B cell (primary cell): ENCODE results near the gene RRM1. TPM values are rescaled to one million over a fixed set of nuclear protein-coding genes. Genes with fewer than 3 reads are reported as not detected.

Experiments
- ATAC-seq: fragments of 200-7000 bp; cut with Tn5 transposase; one replicate; pipeline ENCODE4 v1.10.0; 2021; ENCODE audit warnings: low read depth, mild to moderate bottlenecking, moderate number of reproducible peaks, moderate library complexity
- CTCF ChIA-PET: fragments of 350-600 bp; sonication (Branson Sonifier 250); formaldehyde crosslinking; loops from one replicate; lab custom pipeline; 2021; ENCODE audit warnings: antibody characterized with exemption, inconsistent platforms; lab: Charles Lee
- POLR2A ChIA-PET: fragments of 350-600 bp; sonication (Branson Sonifier 250); formaldehyde crosslinking; loops from one replicate; lab custom pipeline; 2021; ENCODE audit warnings: antibody characterized with exemption; lab: Charles Lee
- DNase-seq: peaks from one replicate; pipeline ENCODE4 v3.0.0; 2013
- H2AFZ ChIP-seq: 2 replicates; pipeline ENCODE4 v1.6.1; 2012; ENCODE audit warnings: mild to moderate bottlenecking, low read depth, low read length; ENCODE audit not compliant: insufficient read depth, poor library complexity, severe bottlenecking
- H3K27ac ChIP-seq, 2 donors: 1 replicate in 1 of 2; 2 replicates in 1 of 2; pipeline ENCODE4 v1.5.1; 2012 to 2013; ENCODE audit warnings: low read length in 2 of 2, mild to moderate bottlenecking in 2 of 2, moderate library complexity in 1 of 2
- H3K27me3 ChIP-seq, 4 experiments: fragments of 200-600 bp in 1 of 4; sonication (generic) in 1 of 4; replicated peaks in 1 of 4; 1 replicate in 2 of 4; 2 replicates in 2 of 4; pipeline versions ENCODE4 v1.6.1 to v1.7.0; 2013 to 2016; ENCODE audit warnings: low read length in 3 of 4, mild to moderate bottlenecking in 2 of 4, mixed read lengths in 1 of 4, moderate library complexity in 1 of 4; ENCODE audit not compliant: insufficient read depth in 4 of 4, control insufficient read depth in 3 of 4; ENCODE audit errors: control extremely low read depth in 1 of 4
- H3K36me3 ChIP-seq, 2 experiments: replicated peaks in 1 of 2; 1 replicate in 1 of 2; 2 replicates in 1 of 2; pipeline versions ENCODE4 v1.6.1 to v1.7.1; 2013; ENCODE audit warnings: low read length in 1 of 2; ENCODE audit not compliant: insufficient read depth in 2 of 2, control insufficient read depth in 1 of 2; ENCODE audit errors: control extremely low read depth in 1 of 2, extremely low read depth in 1 of 2
- H3K4me1 ChIP-seq, 2 donors: fragments of 200-600 bp in 1 of 2; sonication (generic) in 1 of 2; 1 replicate in 1 of 2; 2 replicates in 1 of 2; pipeline versions ENCODE4 v1.5.1 to v1.6.1; 2013 to 2017; ENCODE audit warnings: low read length in 2 of 2; ENCODE audit not compliant: control insufficient read depth in 2 of 2, insufficient read depth in 2 of 2
- H3K4me2 ChIP-seq: replicated peaks from 2 replicates; pipeline ENCODE3; 2012; ENCODE audit warnings: mild to moderate bottlenecking, low read depth, low read length; ENCODE audit not compliant: poor library complexity, severe bottlenecking
- H3K4me3 ChIP-seq, 5 experiments: fragments of 200-600 bp in 1 of 5; sonication (generic) in 1 of 5; 1 replicate in 3 of 5; 2 replicates in 2 of 5; pipeline versions ENCODE4 v1.5.1 to v1.7.0; 2011 to 2016; ENCODE audit warnings: low read length in 4 of 5, mild to moderate bottlenecking in 4 of 5, low read depth in 2 of 5, control low read depth in 1 of 5, moderate library complexity in 1 of 5; ENCODE audit not compliant: insufficient read depth in 1 of 5; ENCODE audit errors: control extremely low read depth in 1 of 5, extremely low read depth in 1 of 5
- H3K79me2 ChIP-seq: fragments of 200-600 bp; sonication (generic); one replicate; pipeline ENCODE4 v1.6.0; 2016; ENCODE audit warnings: low read length; ENCODE audit not compliant: control insufficient read depth, insufficient read depth
- H3K9ac ChIP-seq: fragments of 200-600 bp; sonication (generic); 2 replicates; pipeline ENCODE4 v1.6.1; 2017; ENCODE audit warnings: mild to moderate bottlenecking, low read length, moderate library complexity
- H3K9me3 ChIP-seq, 3 donors: one replicate each; pipeline versions ENCODE4 v1.6.1 to v1.7.1; 2013; ENCODE audit warnings: low read length in 2 of 3; ENCODE audit not compliant: control insufficient read depth in 2 of 3, insufficient read depth in 1 of 3; ENCODE audit errors: control extremely low read depth in 1 of 3
- H4K20me1 ChIP-seq: 2 replicates; pipeline ENCODE4 v1.6.0; 2012; ENCODE audit warnings: mild to moderate bottlenecking, low read length; ENCODE audit not compliant: insufficient read depth, control insufficient read depth, poor library complexity, severe bottlenecking
- H3K27ac Mint-ChIP-seq: one replicate; pipeline ENCODE4 v1.8.0; 2021; ENCODE audit warnings: mixed read lengths
- H3K27me3 Mint-ChIP-seq: one replicate; pipeline ENCODE4 v1.8.0; 2021; ENCODE audit warnings: mixed read lengths
- H3K4me1 Mint-ChIP-seq: one replicate; pipeline ENCODE4 v1.8.0; 2021; ENCODE audit warnings: mixed read lengths
- H3K4me3 Mint-ChIP-seq: one replicate; pipeline ENCODE4 v1.8.0; 2021; ENCODE audit warnings: mixed read lengths
- H3K9me3 Mint-ChIP-seq: one replicate; pipeline ENCODE4 v1.8.0; 2022; ENCODE audit warnings: mixed read lengths; ENCODE audit not compliant: insufficient read depth
- EZH2 ChIP-seq: IDR thresholded peaks from 2 replicates; pipeline ENCODE4 v1.6.1; 2012; ENCODE audit warnings: borderline replicate concordance, low read depth, mild to moderate bottlenecking, moderate library complexity, low read length; ENCODE audit not compliant: insufficient read depth, poor library complexity, severe bottlenecking
- WGBS: methylation state at CpG from one replicate; pipeline ENCODE4 v1.1.5; 2013; ENCODE audit warnings: missing lambda C conversion rate; ENCODE audit not compliant: insufficient coverage; 5-methylcytosine and 5-hydroxymethylcytosine counted together
- intact Hi-C: fragments of 100-400 bp; cut with micrococcal nuclease; formaldehyde crosslinking; loops from one replicate; pipeline ENCODE4 v1.10.0; 2022
- polyA plus RNA-seq: library from polyadenylated mRNA; depleted of rRNA; stranded (reverse); fragments of >200 nt; gene quantifications from 2 replicates; pipeline ENCODE4 v1.2.3, GENCODE V29; 2012
- total RNA-seq, 2 donors: library from RNA; stranded (reverse); fragments of 120-200 nt in 1 of 2; gene quantifications; 1 replicate in 1 of 2; 2 replicates in 1 of 2; pipeline versions ENCODE4 v1.2.3 to v1.2.4, GENCODE V29; 2013 to 2022
- TF ChIP-seq, protein P1 (sequence below): fragments of 200-600 bp; IDR thresholded peaks from one replicate; pipeline ENCODE4 v1.8.0; 2022; ENCODE audit warnings: antibody characterized with exemption, mild to moderate bottlenecking

RRM1 gene
- total and polyA plus RNA-seq, 2 donors (not counting 1 experiment from before 2014, with no cell fraction given), result 6.0 to 24.5 TPM

DNA sequence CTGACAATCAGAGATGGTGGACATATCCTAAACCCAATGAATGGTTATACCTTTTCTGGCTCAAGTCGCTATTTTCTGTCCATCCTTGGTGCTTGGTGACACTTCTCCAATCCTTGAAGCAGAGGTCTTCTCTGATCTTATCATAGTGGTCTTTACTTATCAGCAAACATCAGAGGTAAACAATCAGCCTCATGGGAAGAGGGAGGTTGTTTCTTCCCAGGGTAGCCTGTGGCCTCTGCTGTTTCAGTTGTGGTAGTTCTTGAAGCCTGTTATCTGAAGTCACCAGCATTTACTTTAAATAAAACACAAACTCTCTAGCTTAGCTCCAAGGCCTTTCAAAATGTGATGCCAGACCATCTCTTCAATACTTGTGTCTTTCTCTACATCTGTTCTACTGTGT, 66.7 kb downstream of the RRM1 start:
- H3K27me3 Mint-ChIP-seq, result peaks cover 4% of the 10 kb centered on the region
- Histone ChIP-seq H2AFZ (no peak overlapping the region), H3K9me3 (no peaks in the 10 kb centered on the region), H3K9ac (no peak overlapping the region), H3K4me3 (no peak overlapping the region), H3K27me3 (no peaks in the 10 kb centered on the region), H3K4me1 (no peaks in the 10 kb centered on the region), H3K27ac (no peak overlapping the region), H3K4me2 (no peak overlapping the region), H3K36me3 (no peaks in the 10 kb centered on the region), H3K79me2 (no peaks in the 10 kb centered on the region), H4K20me1 (no peaks in the 10 kb centered on the region)
- H3K9me3 Mint-ChIP-seq, result no peaks in the 10 kb centered on the region
- ATAC-seq, result no peak
- ChIA-PET CTCF (no interaction called here), POLR2A (no interaction called here)
- no peak overlapping the region for H3K4me3 Mint-ChIP-seq
- no peak overlapping the region for H3K27ac Mint-ChIP-seq
- intact Hi-C loops, result no loop called here
- no peaks in the 10 kb centered on the region for H3K4me1 Mint-ChIP-seq
- TF ChIP-seq, protein P1, sequence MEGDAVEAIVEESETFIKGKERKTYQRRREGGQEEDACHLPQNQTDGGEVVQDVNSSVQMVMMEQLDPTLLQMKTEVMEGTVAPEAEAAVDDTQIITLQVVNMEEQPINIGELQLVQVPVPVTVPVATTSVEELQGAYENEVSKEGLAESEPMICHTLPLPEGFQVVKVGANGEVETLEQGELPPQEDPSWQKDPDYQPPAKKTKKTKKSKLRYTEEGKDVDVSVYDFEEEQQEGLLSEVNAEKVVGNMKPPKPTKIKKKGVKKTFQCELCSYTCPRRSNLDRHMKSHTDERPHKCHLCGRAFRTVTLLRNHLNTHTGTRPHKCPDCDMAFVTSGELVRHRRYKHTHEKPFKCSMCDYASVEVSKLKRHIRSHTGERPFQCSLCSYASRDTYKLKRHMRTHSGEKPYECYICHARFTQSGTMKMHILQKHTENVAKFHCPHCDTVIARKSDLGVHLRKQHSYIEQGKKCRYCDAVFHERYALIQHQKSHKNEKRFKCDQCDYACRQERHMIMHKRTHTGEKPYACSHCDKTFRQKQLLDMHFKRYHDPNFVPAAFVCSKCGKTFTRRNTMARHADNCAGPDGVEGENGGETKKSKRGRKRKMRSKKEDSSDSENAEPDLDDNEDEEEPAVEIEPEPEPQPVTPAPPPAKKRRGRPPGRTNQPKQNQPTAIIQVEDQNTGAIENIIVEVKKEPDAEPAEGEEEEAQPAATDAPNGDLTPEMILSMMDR, result no peak
- TF ChIP-seq EZH2, result no peak
- DNase-seq, result no peak
- WGBS, result no CpG with 5 or more reads among the region's 1 CpG

DNA sequence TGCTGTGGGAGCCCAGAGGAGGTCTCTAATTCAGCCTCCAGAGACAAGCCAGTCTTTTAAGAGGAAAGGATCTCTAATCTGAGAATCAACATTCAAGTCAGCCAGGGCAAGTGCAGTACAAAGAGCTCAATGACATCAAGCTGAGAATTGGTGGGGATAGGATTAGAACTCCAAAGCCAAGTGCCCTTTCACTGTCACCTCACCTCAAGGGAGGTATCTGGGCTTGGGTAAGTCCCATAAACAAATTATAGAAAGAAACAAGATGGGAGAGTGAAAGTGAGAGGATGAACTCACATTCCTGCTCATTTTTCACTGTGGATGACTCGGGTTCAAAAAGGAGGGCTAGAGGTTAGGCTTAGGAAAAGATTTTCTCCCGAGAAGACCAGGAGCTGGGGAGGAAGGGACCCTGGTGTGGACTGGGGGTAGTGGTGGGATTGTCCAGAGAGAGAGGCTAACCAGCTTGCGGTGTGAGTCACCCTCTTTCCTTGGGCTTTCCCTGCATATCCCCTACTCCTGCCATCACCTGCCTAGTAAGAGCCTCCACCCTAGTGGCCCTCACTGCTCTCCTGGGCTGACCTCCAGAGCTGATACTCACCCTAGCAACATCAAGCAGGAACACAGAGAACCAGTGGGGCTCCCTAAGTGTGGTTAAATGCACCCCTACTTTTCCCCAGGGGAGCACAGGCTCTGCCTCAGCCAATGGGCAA, 70.4 kb downstream of the RRM1 start:
- H3K4me2 ChIP-seq, result no peak overlapping the region
- ChIA-PET CTCF (no interaction called here), POLR2A (no interaction called here)
- no peaks in the 10 kb centered on the region for H3K9me3 ChIP-seq
- H4K20me1 ChIP-seq, result no peaks in the 10 kb centered on the region
- no peak for ATAC-seq
- no peak for TF ChIP-seq EZH2
- TF ChIP-seq, protein P1, result no peak
- Mint-ChIP-seq H3K4me3 (no peak overlapping the region), H3K9me3 (no peaks in the 10 kb centered on the region), H3K27me3 (peaks cover 4% of the 10 kb centered on the region), H3K4me1 (no peaks in the 10 kb centered on the region), H3K27ac (no peak overlapping the region)
- no peak overlapping the region for H3K4me3 ChIP-seq
- H3K9ac ChIP-seq, result no peak overlapping the region
- intact Hi-C loops, result no loop called here
- no peaks in the 10 kb centered on the region for H3K4me1 ChIP-seq
- no CpG with 5 or more reads among the region's 3 CpGs for WGBS
- H2AFZ ChIP-seq, result no peak overlapping the region
- no peak for DNase-seq
- no peak overlapping the region for H3K27ac ChIP-seq
- no peaks in the 10 kb centered on the region for H3K27me3 ChIP-seq
- no peaks in the 10 kb centered on the region for H3K36me3 ChIP-seq
- no peaks in the 10 kb centered on the region for H3K79me2 ChIP-seq
